Ishikawa (cell line): Measurements from ENCODE around the gene GAS6.

Experiments
- CEBPB ChIP-seq: IDR thresholded peaks from 2 replicates; pipeline ENCODE4 v1.6.1; 2012
- CREB1 ChIP-seq: IDR thresholded peaks from 2 replicates; pipeline ENCODE4 v1.6.1; 2012; ENCODE audit warnings: low read depth
- EGR1 ChIP-seq: IDR thresholded peaks from 2 replicates; pipeline ENCODE4 v1.6.1; 2012
- EP300 ChIP-seq: IDR thresholded peaks from 2 replicates; pipeline ENCODE4 v1.6.1; 2012; ENCODE audit warnings: borderline replicate concordance
- FOXM1 ChIP-seq: IDR thresholded peaks from 2 replicates; pipeline ENCODE4 v1.6.1; 2012; ENCODE audit warnings: low read depth, borderline replicate concordance
- NFIC ChIP-seq: IDR thresholded peaks from 2 replicates; pipeline ENCODE4 v1.6.1; 2012
- RAD21 ChIP-seq: IDR thresholded peaks from 2 replicates; pipeline ENCODE4 v1.6.1; 2012; ENCODE audit warnings: low read depth
- TAF1 ChIP-seq: IDR thresholded peaks from 2 replicates; pipeline ENCODE4 v1.6.1; 2012; ENCODE audit warnings: low read depth, mild to moderate bottlenecking
- TCF12 ChIP-seq: IDR thresholded peaks from 2 replicates; pipeline ENCODE4 v1.6.1; 2012; ENCODE audit warnings: low read depth
- TEAD4 ChIP-seq: IDR thresholded peaks from 2 replicates; pipeline ENCODE4 v1.6.1; 2012
- YY1 ChIP-seq: IDR thresholded peaks from 2 replicates; pipeline ENCODE4 v1.6.1; 2012; ENCODE audit warnings: low read depth
- ZBTB7A ChIP-seq: IDR thresholded peaks from 2 replicates; pipeline ENCODE4 v1.6.1; 2012; ENCODE audit warnings: low read depth
- TF ChIP-seq, protein P1 (sequence below): IDR thresholded peaks from 2 replicates; pipeline ENCODE4 v1.6.1; 2012
- TF ChIP-seq, protein P2 (sequence below): IDR thresholded peaks from 2 replicates; pipeline ENCODE4 v1.6.1; 2012; ENCODE audit warnings: low read depth, mild to moderate bottlenecking
- TF ChIP-seq, protein P3 (sequence below): IDR thresholded peaks from 2 replicates; pipeline ENCODE4 v1.6.1; 2012

GAS6 gene

DNA sequence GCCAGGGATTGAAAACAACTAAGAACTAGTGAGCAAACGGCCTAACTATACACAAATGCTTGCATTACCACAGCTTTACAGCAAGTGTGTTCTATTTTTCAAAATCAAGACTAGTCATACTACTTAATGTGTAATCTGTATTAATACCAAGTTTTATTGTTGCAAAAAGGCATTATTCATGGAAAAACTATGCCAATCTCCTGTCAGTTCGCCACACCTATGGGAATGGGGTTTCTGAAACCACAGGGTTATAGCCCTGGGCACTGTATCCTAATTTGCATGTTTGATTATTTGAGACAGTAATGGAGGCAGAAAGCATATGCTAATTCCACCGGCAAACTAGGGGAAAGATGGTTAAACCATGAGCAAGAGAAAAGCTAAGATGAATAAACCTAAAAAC is 14.3 kb downstream of the GAS6 start:
- TF ChIP-seq, protein P1, sequence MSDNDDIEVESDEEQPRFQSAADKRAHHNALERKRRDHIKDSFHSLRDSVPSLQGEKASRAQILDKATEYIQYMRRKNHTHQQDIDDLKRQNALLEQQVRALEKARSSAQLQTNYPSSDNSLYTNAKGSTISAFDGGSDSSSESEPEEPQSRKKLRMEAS: no peak
- TF ChIP-seq, protein P2, sequence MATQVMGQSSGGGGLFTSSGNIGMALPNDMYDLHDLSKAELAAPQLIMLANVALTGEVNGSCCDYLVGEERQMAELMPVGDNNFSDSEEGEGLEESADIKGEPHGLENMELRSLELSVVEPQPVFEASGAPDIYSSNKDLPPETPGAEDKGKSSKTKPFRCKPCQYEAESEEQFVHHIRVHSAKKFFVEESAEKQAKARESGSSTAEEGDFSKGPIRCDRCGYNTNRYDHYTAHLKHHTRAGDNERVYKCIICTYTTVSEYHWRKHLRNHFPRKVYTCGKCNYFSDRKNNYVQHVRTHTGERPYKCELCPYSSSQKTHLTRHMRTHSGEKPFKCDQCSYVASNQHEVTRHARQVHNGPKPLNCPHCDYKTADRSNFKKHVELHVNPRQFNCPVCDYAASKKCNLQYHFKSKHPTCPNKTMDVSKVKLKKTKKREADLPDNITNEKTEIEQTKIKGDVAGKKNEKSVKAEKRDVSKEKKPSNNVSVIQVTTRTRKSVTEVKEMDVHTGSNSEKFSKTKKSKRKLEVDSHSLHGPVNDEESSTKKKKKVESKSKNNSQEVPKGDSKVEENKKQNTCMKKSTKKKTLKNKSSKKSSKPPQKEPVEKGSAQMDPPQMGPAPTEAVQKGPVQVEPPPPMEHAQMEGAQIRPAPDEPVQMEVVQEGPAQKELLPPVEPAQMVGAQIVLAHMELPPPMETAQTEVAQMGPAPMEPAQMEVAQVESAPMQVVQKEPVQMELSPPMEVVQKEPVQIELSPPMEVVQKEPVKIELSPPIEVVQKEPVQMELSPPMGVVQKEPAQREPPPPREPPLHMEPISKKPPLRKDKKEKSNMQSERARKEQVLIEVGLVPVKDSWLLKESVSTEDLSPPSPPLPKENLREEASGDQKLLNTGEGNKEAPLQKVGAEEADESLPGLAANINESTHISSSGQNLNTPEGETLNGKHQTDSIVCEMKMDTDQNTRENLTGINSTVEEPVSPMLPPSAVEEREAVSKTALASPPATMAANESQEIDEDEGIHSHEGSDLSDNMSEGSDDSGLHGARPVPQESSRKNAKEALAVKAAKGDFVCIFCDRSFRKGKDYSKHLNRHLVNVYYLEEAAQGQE: no peak
- TF ChIP-seq, protein P3, sequence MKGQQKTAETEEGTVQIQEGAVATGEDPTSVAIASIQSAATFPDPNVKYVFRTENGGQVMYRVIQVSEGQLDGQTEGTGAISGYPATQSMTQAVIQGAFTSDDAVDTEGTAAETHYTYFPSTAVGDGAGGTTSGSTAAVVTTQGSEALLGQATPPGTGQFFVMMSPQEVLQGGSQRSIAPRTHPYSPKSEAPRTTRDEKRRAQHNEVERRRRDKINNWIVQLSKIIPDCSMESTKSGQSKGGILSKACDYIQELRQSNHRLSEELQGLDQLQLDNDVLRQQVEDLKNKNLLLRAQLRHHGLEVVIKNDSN: no peak
- TF ChIP-seq CEBPB (no peak), RAD21 (no peak), CREB1 (no peak), EP300 (no peak), FOXM1 (no peak), TCF12 (no peak), EGR1 (no peak), YY1 (no peak), ZBTB7A (no peak), TEAD4 (no peak)

DNA sequence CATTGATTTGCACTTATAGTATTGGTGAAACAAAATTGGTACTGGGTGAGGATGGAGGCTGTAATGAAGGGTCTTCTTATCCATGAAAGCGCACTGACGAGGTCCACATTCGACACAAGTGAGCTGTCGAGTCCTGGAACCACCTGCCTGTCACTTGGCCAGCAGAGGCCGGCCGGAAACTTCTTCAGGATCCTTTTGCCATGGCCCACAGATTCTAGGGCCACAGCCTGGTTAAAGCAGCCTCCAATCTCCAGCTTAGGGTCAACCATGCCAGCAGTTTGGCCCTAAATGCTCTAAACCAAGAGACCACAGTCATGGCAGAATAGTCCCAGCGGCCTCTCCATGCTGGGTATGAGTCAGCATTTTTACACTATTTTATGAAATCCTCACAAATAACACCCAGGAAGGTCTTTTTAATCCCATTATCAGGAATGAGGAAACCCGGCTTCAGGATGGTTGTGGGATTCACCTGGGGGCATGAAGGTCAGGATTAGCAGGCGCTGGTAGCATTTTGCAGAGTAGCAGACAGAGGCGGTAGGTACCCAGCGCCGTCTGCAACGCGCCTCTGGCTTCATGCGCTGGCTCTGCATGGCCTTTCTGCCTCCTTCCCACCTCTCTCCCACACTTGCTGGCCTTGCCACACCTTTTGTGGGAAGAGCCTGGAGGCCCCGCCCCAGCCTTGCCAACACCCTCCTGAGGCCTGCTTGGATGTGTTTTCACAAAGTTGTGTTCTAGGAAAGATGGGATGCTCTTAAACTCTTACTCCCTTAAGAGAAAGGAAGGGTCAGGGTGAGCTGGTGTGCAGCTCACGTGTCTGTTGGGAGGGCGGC is 15.2 kb downstream of the GAS6 start:
- TF ChIP-seq RAD21: no peak; the same call in 1 of the 2 replicates
- TF ChIP-seq, protein P1: peak; percentile 96

DNA sequence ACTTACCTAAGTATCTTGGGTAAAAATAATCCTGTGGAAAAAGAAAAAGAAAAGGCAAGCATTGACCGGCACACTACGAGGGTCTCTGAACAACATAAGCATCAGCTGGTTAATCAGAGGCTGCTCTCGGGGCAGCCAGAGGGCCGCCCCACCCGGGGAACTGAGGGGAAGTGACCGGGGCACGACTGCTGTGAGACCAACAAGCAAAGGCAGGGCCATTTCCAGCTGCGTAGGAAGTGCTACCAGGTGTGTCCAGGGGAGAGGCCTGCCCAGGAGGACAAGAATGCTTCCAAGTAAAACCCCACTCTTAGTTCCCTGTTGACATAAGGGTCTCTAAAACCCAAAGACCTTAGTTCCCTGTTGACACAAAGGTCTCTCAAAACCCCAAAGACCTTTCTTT is 15.9 kb downstream of the GAS6 start:
- TF ChIP-seq ZBTB7A (no peak), TCF12 (no peak), FOXM1 (no peak), TAF1 (no peak)
- TF ChIP-seq, protein P1: no peak

DNA sequence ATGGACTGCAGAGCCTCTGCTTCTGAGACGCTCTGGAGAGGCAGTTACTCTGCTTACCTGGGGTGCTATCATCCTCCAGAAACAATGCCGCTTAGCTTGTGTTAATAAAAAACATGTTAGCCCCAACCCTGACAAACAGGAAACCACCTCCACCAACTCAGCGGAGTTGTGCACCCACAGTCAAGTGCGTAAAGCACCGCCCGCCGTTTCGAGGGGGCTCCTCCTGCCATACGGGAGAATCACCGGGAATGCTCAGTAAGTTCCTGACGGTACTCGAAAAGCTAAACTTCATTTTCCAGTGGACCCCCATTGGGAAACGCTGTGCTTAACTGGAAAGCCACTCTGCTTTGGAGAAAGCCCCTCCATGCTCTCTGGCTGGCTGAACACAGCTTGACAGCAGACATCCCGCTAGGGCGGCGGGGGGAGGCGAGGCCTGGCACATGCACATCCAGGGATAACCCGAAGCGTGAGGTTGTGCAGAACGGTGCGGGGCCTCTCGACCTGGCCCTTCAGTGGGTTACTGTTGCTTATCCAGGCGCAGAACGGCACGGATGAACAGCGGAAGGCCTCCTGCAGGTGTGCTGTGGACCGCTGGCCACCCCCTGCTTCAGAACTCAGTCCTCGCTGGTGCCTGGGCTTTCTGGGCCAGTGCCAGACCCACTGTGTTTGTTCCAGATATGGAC is 17.1 kb downstream of the GAS6 start:
- TF ChIP-seq, protein P2: no peak
- TF ChIP-seq, protein P1: no peak
- no peak for TF ChIP-seq YY1
- no peak for TF ChIP-seq EGR1
- TF ChIP-seq ZBTB7A: no peak
- TF ChIP-seq TAF1: no peak
- TF ChIP-seq, protein P3: no peak
- no peak for TF ChIP-seq CEBPB

DNA sequence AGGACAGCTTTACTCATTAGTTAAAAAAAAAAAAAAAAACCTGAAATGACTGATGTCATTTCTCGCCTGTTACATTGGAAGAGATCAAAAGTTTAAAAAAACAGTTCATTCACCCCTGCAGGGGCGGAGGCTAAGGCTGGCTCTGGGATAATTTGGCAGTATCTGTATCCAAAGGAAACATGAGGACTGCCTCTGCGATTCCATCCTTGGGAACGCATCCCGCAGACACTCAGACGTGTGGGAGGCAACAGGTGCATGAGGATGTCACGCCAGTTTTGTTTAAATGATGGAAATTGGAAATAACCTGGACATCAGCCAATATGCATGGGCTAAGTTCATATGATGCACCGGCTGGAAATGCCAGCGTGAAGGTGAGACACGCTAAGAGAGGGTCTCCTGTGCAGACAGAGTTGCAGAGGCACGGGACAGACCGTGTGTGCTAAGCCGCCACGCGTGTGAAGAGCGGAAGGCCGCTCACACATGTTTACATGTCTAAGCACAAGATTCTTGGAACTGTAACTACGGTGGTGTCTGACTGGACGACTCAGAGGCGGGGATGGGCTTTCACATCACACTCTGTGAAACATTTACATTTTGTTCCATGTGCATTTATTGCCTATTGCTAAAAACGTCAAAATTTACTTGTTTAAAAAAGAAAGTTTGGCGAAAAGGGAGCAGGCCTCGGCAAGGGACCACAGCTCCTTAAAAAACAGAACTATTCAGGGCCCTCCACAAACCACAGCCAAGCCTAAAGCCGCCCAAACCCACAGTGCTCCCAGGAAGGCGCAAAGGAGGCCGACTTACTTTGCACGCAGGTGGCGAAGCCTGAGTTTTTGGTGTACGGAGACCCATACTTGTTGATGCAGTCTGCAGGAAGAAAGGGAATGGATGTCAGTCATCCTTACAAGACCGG is 17.9 kb downstream of the GAS6 start:
- TF ChIP-seq ZBTB7A (no peak), YY1 (no peak), TAF1 (no peak), RAD21 (no peak), NFIC (no peak), EGR1 (no peak), EP300 (no peak), TCF12 (no peak), TEAD4 (no peak), CEBPB (no peak), FOXM1 (no peak), CREB1 (no peak)
- TF ChIP-seq, protein P1: no peak
- TF ChIP-seq, protein P3: no peak
- TF ChIP-seq, protein P2: no peak
